NCI-H1694 (cell line): ENCODE data around the gene SMIM5.

Experiments
- DNase-seq: peaks from one replicate; lab custom pipeline; 2025; lab: John Stamatoyannopoulos, UW

Gene SMIM5

DNA sequence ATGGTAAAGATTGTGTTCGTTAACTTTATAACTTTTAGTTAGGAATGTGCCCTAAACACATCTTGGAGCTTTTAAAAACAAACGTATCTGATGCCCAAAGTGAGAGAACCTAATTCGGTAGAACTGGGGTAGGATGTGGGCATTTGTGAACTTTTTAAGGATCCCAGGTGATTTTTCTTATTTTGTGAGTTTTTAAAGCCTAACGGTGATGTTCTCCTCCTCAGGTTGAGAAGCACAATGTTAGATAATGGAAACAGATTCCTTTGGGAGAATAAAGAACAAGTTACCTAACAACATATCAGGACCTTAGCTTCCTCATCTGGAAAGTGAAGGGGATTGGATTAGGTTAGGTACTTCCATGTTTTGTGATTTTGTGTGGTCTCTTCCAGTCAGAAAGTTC lies 34.6 kb downstream of the SMIM5 start:
- DNase-seq, result no peak

DNA sequence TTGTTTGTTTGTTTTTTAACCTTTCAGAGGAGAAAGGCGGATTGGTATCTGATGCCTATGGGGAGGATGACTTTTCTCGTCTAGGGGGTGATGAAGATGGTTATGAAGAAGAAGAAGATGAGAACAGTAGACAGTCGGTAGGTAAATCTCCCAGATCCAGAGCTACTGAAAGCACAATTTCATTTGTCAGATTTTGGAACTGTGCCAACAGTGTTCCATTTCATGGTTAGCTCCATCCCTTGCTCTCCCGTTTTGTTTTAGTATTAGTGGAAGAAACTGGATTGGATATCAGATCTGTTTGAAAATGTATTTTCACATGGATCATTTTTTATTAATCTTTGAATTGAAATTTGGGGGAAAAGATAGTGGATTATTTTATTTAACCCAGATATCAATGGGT lies 35.3 kb downstream of the SMIM5 start:
- DNase-seq, result no peak

- DNase-seq, result no peak
Measured at GRCh38 chr17:75670868-75671267, 37.6 kb downstream of the SMIM5 start.

- DNase-seq, result no peak
Measured at GRCh38 chr17:75672011-75672410, 38.8 kb downstream of the SMIM5 start.

DNA sequence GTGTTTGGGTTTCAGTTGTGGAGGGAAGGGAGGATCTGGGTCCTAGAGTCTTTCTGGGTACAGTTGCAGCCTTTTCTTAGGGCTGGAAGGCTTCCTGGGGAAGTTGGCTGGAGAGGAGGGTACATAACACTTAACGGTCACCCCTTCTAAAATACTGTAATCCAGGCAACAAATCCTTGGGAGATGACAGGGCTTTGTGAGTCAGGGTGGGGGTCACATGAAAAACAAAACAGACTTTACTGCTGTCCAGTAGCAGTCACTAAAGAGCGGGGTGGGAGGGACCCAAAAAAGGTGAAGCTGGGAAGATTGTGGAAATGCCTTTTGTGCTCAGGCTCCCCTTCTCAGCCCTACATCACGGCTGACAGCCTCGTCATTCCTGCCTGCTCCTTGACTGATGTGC lies 40.3 kb downstream of the SMIM5 start:
- DNase-seq, result no peak

DNA sequence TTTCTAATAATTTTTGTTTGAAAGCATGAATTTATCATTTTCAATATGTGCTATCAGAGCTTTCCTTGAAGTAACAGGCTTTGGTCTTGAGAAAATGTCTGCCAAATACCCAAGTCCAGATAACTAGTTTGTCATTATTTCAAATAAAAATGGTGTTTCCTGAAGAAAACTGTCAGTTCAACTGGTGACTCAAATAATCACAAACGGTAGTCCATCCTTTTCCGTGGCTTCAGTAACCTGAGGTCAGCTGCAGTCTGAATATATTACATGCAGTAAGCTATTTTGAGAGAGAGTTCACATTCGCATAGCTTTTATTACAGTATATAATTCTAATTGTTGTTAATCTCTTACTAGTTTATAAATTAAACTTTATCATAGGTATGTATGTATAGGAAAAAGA lies 43.2 kb downstream of the SMIM5 start:
- no peak for DNase-seq

DNA sequence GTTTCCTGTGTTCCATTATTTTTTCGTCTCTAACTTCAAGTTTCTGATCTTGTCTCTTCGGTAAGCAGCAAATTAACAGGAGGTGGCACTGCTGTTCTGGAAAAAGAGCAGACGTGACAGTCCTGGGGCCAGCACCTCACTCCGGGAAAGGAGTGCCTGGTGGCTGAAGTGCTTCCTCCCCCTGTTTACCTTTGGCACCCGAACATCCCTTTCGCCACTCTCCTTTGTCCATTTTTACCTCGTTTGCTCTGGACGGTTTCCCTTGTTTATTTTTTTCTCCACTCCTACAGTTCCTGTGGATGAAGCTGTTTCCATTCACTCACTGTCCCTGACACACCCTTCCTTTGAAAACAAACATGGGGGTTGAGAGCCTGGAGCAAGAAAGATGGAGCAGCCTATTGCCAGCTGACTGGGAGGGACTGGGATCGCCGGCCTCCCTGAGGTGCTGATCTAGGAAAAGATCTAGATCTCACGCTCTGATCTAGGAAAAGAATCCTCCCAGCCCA lies 46.5 kb downstream of the SMIM5 start:
- no peak for DNase-seq

DNA sequence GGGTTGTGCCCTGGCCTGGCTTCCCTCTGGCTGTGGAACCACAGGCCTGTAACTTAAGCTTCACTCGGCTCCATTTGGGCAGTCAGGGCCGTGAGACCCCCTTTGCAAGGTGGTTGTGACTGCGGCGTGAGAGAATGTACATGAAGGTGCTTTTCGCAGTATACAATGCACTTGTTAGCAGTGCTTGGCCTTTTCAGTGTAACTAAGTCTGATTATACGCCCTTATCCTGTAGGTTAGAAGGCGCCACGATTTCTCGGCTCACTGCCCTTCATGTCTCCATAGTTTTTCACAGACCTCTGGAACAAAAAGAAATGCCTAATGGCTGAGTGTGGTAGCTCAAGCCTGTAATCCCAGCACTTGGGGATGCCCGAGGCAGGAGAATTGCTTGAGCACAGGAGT lies 47.2 kb downstream of the SMIM5 start:
- DNase-seq, result no peak

GRCh38 chr17:75681289-75681688 lies 48.1 kb downstream of the SMIM5 start:
- no peak for DNase-seq

DNA sequence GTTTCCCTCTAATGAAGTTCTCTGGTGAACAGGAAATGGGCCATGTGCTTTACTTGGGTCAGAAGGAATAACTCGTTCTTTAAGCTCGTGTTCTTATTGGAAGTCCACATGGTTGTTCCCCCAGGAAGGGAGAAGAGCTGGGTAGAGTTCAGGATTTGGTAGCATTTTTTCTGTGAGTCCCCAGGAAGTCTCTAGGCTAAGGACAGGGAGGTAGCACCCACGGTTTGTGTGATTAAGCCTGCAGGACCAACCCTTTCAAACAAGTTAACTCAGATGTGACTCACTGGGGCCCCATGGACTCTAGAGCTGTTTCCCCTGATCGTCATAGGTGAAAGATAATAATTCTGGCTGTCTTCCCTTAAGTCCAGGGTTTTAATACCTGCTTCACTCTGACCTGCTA lies 50.3 kb downstream of the SMIM5 start:
- DNase-seq, result no peak

DNA sequence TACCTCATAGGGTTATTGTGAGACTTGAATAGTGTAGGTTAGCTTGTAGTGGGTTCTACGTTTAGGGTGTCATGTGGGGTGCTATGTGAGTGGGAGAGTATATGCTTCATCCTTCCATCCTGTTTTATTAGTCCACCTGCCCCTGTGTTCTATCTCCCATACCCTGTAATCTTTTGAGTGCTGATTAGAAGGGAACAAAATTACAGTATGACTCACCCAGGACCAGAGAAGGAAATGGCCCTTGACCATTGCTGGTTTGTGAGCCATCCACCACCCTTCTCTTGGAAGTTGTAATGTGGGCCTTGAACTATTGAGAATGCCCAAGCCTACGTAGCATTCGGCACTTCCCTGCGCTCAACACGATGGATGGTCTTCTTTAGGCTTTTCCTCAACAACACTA lies 51.0 kb downstream of the SMIM5 start:
- no peak for DNase-seq

DNA sequence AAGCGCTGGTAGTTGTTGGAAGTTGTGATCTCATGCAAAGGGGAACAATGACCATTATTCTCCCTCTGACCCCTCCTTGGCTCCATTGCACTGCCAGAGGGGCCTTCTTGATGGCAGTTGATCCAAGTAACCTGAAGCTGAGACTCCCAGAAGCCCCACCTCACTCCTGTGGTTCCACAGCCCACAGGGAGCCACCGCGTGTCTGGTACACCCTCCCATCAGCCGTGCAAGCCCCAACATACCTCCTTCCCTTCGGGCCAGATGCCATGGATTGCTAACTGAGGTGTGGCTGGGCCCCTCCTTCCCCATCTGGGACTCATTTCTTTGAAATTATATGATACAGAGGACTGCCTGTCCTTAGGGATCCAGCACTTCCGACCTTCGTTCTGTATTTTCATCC lies 51.7 kb downstream of the SMIM5 start:
- DNase-seq, result peak; percentile 67

GRCh38 chr17:75685499-75685898 lies 52.3 kb downstream of the SMIM5 start:
- no peak for DNase-seq

- no peak for DNase-seq
Measured at GRCh38 chr17:75688209-75688825, 55.1 kb downstream of the SMIM5 start.

DNA sequence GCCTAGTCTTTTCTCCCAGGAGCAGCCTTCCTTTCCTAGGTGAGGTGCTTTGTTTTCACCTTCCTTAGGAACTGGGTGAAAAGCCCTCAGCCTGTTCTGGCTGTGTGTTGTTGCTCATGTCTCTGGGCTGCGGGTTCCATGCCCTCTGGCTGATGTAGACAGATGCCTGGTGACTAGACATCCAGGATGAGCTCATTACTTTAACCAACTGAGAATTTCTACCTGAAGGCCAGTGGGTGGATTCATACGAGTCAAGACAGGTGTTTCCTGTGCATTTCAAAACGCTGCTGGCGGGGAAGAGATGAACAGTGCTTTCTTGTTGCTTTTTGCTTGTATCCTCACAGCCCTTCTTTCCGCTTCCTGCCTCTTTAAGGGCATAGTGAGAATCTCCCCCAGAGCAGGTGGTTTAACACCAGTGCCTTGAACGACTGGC lies 56.2 kb downstream of the SMIM5 start:
- no peak for DNase-seq
